ENCODE results near the gene ZNF428. TPM values are rescaled to one million over a fixed set of nuclear protein-coding genes. Genes with fewer than 3 reads are reported as not detected.

Gene ZNF428
- total and polyA plus RNA-seq, 2 experiments from 2014 or later = 21.1 to 23.9 TPM

- Mint-ChIP-seq H3K4me1 (peaks cover 23% of the 10 kb centered on the region), H3K9me3 (no peaks in the 10 kb centered on the region), H3K27ac (no peak overlapping the region), H3K4me3 (no peak overlapping the region), H3K27me3 (ENCODE audit: insufficient read depth, low read depth, poor library complexity) (peaks cover 37% of the 10 kb centered on the region), H3K36me3 (ENCODE audit: low read depth) (peaks cover 7% of the 10 kb centered on the region; the same call in 1 of the 3 replicates)
- Histone ChIP-seq H3K27me3 (ENCODE audit: insufficient read depth) (peaks cover 17% of the 10 kb centered on the region), H3F3A (replicated peaks; ENCODE audit: low read depth) (0 out of 2 replicates have a peak, but pooled peaks cover 3% of the 10 kb centered on the region), H3K79me2 (replicated peaks; ENCODE audit: insufficient read depth) (no peaks in the 10 kb centered on the region), H3K4me1 (ENCODE audit: insufficient read depth) (peaks cover 27% of the 10 kb centered on the region), H3K4me2 (no peak overlapping the region), H3K9me2 (ENCODE audit: insufficient read depth) (no peaks in the 10 kb centered on the region), H4K20me1 (replicated peaks; ENCODE audit: insufficient read depth) (peaks cover 11% of the 10 kb centered on the region), H2AFZ (no peak overlapping the region), H3K27ac (ENCODE audit: low read depth) (no peak overlapping the region), H3K36me3 (ENCODE audit: insufficient read depth) (no peaks in the 10 kb centered on the region), H3K4me3 (no peak overlapping the region)
- DNase-seq (ENCODE audit: low spot score) (no peak), ATAC-seq (no peak)
- TF ChIP-seq EZH2phosphoT487 (IDR thresholded peaks at IDR 0.05; ENCODE audit: unreplicated experiment) (no peak), ETS1 (IDR thresholded peaks at IDR 0.05) (no peak), NANOG (IDR thresholded peaks at IDR 0.05; ENCODE audit: borderline replicate concordance) (no peak), CREB1 (CRISPR knock-in tag; IDR thresholded peaks at IDR 0.05; ENCODE audit: low read depth) (no peak), CTCF (conservative IDR thresholded peaks at IDR 0.05; ENCODE audit: low read depth in 2 of 2) (no peak), POLR2AphosphoS5 (IDR thresholded peaks at IDR 0.05; ENCODE audit: low read depth) (no peak), STAT1 (IDR thresholded peaks at IDR 0.05; ENCODE audit: unreplicated experiment) (no peak), ZNF462 (CRISPR knock-in tag; IDR thresholded peaks at IDR 0.05) (no peak), ZNF331 (CRISPR knock-in tag; IDR thresholded peaks at IDR 0.05; ENCODE audit: low read depth) (no peak), ZNF114 (CRISPR knock-in tag; IDR thresholded peaks at IDR 0.05) (no peak), JUNB (IDR thresholded peaks at IDR 0.05; ENCODE audit: unreplicated experiment) (no peak), REST (IDR thresholded peaks at IDR 0.05; ENCODE audit: unreplicated experiment) (no peak), EZH2 (IDR thresholded peaks at IDR 0.05; ENCODE audit: low read depth, unreplicated experiment) (no peak)
Measured at GRCh38 chr19:43633520-43633919, 14.1 kb upstream of the ZNF428 start.
